Measurements from ENCODE around the gene ERICH6B.

ERICH6B gene

DNA sequence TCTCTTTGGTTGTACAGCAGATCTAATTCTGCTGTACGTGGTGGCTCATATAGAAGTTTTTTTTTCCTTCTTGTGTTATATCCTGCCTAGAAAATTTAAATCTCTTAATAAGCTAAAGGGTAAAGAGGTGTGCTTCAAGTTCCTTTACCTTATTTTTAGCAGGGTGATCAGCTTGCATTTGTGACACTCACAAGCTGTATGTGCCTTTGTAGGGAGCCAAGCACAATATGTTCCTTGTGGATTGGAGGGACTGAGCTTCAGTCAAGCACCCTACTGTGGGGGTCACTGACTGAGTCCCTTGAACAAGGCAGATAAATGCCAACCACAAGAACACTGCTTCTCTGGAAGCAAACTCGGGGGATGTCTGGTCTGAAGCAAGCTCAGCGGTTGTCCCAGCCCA, 12.6 kb upstream of the ERICH6B start:
- H3K9me3 ChIP-seq (ENCODE audit: low read length): no peaks in the 10 kb centered on the region
- no peak overlapping the region for H3K9ac ChIP-seq (ENCODE audit: low read length)
- no peaks in the 10 kb centered on the region for H3K4me1 ChIP-seq (ENCODE audit: insufficient read depth, low read length)
- no peaks in the 10 kb centered on the region for H3K36me3 ChIP-seq (ENCODE audit: insufficient read depth, low read length)
- H3K27ac ChIP-seq (ENCODE audit: low read depth, low read length): no peak overlapping the region
- H3K27me3 ChIP-seq (ENCODE audit: control insufficient read depth in 1 of 2, insufficient read depth in 2 of 2, low read length in 2 of 2): no peaks in the 10 kb centered on the region
- H3K4me3 ChIP-seq (ENCODE audit: low read depth in 1 of 2, low read length in 2 of 2): no peak overlapping the region

DNA sequence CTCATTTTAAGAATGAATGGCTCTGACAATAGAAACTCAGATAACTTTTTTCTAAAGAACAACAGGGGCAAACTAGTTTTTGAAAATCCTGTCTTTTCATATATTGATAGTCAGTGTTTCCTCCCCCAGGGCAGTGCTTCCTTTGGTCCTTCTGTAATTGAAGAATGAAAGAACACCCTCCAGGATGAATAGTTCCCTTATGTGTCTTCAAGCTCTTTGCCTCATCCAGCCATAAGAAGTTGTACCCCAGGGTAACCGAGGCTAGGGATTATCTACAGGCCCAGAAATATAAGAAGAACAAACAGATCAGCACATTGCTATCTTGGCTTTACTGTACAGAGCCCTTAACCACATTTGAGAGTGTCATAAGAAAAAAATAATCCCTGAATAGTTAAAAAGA, 12.1 kb upstream of the ERICH6B start:
- Histone ChIP-seq H3K9ac (ENCODE audit: low read length) (no peak overlapping the region), H3K36me3 (ENCODE audit: insufficient read depth, low read length) (no peaks in the 10 kb centered on the region), H3K4me3 (ENCODE audit: low read depth in 1 of 2, low read length in 2 of 2) (no peak overlapping the region), H3K27ac (ENCODE audit: low read depth, low read length) (no peak overlapping the region), H3K4me1 (ENCODE audit: insufficient read depth, low read length) (no peaks in the 10 kb centered on the region), H3K27me3 (ENCODE audit: control insufficient read depth in 1 of 2, insufficient read depth in 2 of 2, low read length in 2 of 2) (no peaks in the 10 kb centered on the region), H3K9me3 (ENCODE audit: low read length) (no peaks in the 10 kb centered on the region)

DNA sequence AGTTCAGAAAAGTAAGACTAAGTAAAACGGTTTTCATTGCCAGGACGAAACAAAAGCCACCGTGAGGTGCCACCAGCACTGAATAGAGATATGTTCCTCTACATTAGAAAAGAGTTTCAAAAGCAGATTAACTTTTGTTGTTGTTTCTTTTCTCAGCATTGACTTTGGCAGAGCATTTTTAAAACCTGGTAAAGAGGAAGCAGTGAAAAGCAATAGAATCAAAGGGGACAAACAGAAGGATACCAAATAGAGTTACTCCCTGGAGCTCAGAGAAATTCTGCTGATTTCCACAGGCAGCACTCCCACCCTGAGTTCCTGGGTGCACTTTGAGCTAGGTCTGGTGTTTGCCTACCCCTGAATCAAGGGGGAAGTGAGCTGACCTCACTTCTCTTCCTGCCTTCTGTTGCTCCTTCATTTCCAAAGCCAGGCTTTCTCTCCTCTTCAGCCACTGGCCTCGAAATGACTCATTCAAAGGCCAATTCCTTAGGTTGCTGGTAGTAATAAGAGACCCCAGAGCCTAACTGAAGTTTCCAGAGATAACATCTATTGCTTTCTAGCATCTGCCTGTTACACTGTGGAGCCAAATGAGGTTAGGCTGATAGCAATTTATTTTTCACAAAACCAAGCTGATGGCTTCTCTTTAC, 11.3 kb upstream of the ERICH6B start:
- Histone ChIP-seq H3K4me3 (ENCODE audit: low read depth in 1 of 2, low read length in 2 of 2) (no peak overlapping the region), H3K36me3 (ENCODE audit: insufficient read depth, low read length) (no peaks in the 10 kb centered on the region), H3K9ac (ENCODE audit: low read length) (no peak overlapping the region), H3K27ac (ENCODE audit: low read depth, low read length) (no peak overlapping the region), H3K27me3 (ENCODE audit: control insufficient read depth in 1 of 2, insufficient read depth in 2 of 2, low read length in 2 of 2) (no peaks in the 10 kb centered on the region), H3K9me3 (ENCODE audit: low read length) (no peaks in the 10 kb centered on the region), H3K4me1 (ENCODE audit: insufficient read depth, low read length) (no peaks in the 10 kb centered on the region)

DNA sequence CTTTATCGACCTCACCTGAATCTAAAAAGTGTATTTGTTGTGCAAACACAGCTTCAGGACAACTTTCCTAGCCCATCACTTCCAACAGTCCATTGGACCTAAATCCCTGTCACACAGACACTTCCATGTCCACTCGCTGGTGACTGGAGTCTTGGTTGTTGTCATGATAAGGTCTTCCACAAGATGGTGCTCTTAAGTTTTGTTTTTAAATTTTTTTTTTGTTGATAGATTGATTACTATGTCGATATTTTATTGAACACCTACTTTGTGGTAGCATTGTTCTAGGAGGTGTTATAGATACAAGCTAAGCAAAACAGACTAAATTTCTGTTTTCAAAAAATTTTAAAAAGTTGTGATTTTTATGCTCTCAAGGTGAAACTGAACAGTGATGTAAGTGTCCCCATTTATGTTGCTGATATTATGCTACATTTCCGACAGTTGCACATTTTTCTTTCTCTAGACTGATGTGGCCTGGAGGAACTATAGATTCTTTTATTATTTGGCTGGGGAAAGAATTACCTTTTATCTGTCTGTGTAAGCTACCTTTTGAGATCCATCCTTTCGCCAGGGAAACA, 8.1 kb upstream of the ERICH6B start:
- Histone ChIP-seq H3K4me3 (ENCODE audit: low read depth in 1 of 2, low read length in 2 of 2) (no peak overlapping the region), H3K9ac (ENCODE audit: low read length) (no peak overlapping the region), H3K9me3 (ENCODE audit: low read length) (no peaks in the 10 kb centered on the region), H3K4me1 (ENCODE audit: insufficient read depth, low read length) (no peaks in the 10 kb centered on the region), H3K36me3 (ENCODE audit: insufficient read depth, low read length) (no peaks in the 10 kb centered on the region), H3K27me3 (ENCODE audit: control insufficient read depth in 1 of 2, insufficient read depth in 2 of 2, low read length in 2 of 2) (peaks cover 0 to 4% of the 10 kb centered on the region in 2 donors), H3K27ac (ENCODE audit: low read depth, low read length) (no peak overlapping the region)

DNA sequence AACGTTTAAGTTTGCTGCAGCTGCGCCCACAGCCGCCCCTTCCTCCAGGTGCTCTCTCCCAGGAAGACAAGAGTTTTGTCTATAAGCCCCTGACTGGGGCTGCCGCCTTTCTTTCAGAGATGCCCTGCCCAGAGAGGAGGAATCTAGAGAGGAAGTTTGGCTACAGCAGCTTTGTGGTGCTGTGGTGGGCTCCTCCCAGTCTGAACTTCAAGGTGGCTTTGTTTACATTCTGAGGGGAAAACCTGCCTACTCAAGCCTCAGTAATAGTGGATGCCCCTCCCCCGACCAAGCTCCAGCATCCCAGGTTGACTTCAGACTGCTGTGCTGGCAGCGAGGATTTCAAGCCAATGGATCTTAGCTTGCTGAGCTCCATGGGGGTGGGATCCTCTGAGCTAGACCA, 6.4 kb upstream of the ERICH6B start:
- Histone ChIP-seq H3K9ac (ENCODE audit: low read length) (no peak overlapping the region), H3K36me3 (ENCODE audit: insufficient read depth, low read length) (no peaks in the 10 kb centered on the region), H3K27me3 (ENCODE audit: control insufficient read depth in 1 of 2, insufficient read depth in 2 of 2, low read length in 2 of 2) (peaks cover 0 to 4% of the 10 kb centered on the region in 2 donors), H3K4me1 (ENCODE audit: insufficient read depth, low read length) (no peaks in the 10 kb centered on the region), H3K9me3 (ENCODE audit: low read length) (no peaks in the 10 kb centered on the region), H3K27ac (ENCODE audit: low read depth, low read length) (no peak overlapping the region), H3K4me3 (ENCODE audit: low read depth in 1 of 2, low read length in 2 of 2) (no peak overlapping the region)

DNA sequence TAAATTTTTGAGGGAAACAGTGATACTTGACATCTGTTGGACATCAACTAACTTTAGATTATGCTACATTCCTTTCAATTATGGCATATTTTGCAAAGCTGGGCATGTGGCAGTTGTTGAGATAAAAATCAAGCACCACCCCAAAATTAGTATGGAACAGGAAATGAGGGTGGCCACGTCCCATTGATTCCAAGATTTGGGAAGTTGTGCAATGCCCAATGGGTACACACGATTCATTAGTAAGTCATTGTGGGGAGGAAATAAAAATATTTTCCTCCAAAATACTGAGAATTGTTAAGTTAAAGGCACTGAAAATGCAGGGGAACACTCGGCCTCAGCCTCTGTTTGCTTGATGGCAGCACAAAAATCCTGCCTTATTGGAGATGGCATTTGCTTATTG, 7.6 kb downstream of the ERICH6B start:
- H3K4me3 ChIP-seq (ENCODE audit: low read depth in 1 of 2, low read length in 2 of 2): no peak overlapping the region
- no peaks in the 10 kb centered on the region for H3K36me3 ChIP-seq (ENCODE audit: insufficient read depth, low read length)
- no peaks in the 10 kb centered on the region for H3K4me1 ChIP-seq (ENCODE audit: insufficient read depth, low read length)
- H3K9ac ChIP-seq (ENCODE audit: low read length): no peak overlapping the region
- H3K27me3 ChIP-seq (ENCODE audit: control insufficient read depth in 1 of 2, insufficient read depth in 2 of 2, low read length in 2 of 2): no peaks in the 10 kb centered on the region
- H3K9me3 ChIP-seq (ENCODE audit: low read length): no peaks in the 10 kb centered on the region
- H3K27ac ChIP-seq (ENCODE audit: low read depth, low read length): no peak overlapping the region

DNA sequence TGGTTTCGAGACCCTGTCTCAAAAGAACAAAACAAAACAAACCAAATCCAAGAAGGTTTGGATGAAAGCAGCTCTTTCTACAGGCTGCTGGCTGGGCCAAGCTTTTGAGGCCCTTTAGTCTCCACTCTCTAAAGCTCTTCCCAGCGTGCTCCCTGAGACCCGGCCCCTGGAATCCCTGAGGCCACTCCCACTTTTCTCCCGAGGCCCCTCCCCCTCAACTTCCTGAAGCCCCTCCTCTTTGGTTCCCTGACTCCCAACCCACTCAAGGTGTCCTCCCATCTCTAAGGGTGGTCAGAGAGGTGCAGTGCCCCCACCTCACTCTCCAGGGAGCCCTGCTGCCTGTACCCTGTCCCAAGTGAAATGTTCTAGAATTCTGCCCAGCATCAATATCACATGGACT, 10.6 kb downstream of the ERICH6B start:
- Histone ChIP-seq H3K27ac (ENCODE audit: low read depth, low read length) (no peak overlapping the region), H3K9ac (ENCODE audit: low read length) (no peak overlapping the region), H3K9me3 (ENCODE audit: low read length) (no peaks in the 10 kb centered on the region), H3K4me3 (ENCODE audit: low read depth in 1 of 2, low read length in 2 of 2) (no peak overlapping the region), H3K27me3 (ENCODE audit: control insufficient read depth in 1 of 2, insufficient read depth in 2 of 2, low read length in 2 of 2) (no peaks in the 10 kb centered on the region), H3K4me1 (ENCODE audit: insufficient read depth, low read length) (no peaks in the 10 kb centered on the region), H3K36me3 (ENCODE audit: insufficient read depth, low read length) (no peaks in the 10 kb centered on the region)

DNA sequence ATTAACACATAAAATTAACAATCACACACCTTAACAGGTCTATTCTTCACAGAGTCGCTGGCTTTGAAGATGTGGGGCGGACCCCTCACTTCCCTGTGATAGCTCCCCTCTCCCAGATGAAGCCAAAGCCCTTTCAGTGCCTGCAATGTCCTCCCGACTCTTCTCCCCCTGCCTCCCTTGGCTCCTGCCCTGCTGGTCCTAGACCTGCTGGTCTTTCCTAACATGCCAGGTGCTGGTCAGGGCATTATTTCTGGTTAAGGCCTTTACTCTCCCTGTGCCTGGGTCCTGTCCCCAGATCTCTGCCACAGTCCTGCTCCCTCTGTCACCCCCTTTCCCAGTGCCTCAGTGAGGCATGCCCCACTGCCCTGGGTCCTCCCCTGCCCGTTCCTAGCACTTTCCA, 12.2 kb downstream of the ERICH6B start:
- no peaks in the 10 kb centered on the region for H3K9me3 ChIP-seq (ENCODE audit: low read length)
- H3K9ac ChIP-seq (ENCODE audit: low read length): no peak overlapping the region
- no peaks in the 10 kb centered on the region for H3K27me3 ChIP-seq (ENCODE audit: control insufficient read depth in 1 of 2, insufficient read depth in 2 of 2, low read length in 2 of 2)
- no peaks in the 10 kb centered on the region for H3K36me3 ChIP-seq (ENCODE audit: insufficient read depth, low read length)
- H3K27ac ChIP-seq (ENCODE audit: low read depth, low read length): no peak overlapping the region
- H3K4me3 ChIP-seq (ENCODE audit: low read depth in 1 of 2, low read length in 2 of 2): no peak overlapping the region
- H3K4me1 ChIP-seq (ENCODE audit: insufficient read depth, low read length): no peaks in the 10 kb centered on the region

DNA sequence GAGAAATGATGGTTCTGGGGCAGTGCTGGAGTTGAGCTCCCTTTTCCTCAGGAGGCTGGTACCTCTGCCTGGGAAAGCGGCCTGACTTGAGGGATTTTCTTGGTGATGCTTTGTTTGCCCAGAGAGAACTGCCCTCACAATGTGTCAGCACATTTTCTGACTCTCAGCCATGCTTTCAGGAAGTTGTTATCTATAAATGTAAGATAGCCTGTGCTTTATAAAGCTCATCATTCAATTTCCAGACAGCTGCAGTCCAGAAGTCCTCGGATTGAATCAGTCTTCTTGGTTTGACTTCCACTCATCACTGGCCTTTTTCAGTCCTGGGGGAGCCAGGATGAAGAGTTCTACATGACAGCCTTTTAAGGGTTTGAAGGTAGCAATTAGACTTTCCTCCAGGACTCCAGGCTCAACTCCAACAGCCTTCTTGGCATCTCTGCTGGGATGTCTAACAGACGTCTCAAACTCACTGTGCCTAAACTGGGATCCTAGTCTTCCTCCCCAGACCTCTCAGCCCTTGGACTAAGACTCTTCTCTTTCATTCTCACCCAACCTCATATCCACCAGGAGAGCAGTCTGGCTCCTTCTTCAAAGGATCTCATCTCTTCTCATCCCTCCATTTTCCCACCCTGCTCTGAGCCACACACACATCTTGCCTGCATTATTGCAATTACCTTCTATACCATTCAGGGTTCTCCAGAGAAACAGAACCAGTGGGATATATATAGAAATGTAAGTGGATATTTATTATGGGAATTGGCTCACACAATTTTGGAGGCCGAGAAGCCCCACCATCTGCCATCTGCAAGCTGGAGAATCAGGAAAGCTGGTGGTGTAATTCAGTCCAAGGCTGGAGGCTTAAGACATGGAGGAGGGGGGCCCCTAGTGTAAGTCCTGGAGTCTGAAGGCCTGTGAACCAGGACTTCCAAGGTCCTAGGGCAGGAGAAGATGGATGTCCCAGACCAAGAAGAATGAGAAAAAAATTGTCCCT, 13.1 kb downstream of the ERICH6B start:
- H3K9me3 ChIP-seq (ENCODE audit: low read length): no peaks in the 10 kb centered on the region
- no peaks in the 10 kb centered on the region for H3K36me3 ChIP-seq (ENCODE audit: insufficient read depth, low read length)
- no peak overlapping the region for H3K4me3 ChIP-seq (ENCODE audit: low read depth in 1 of 2, low read length in 2 of 2)
- H3K27ac ChIP-seq (ENCODE audit: low read depth, low read length): no peak overlapping the region
- no peak overlapping the region for H3K9ac ChIP-seq (ENCODE audit: low read length)
- no peaks in the 10 kb centered on the region for H3K4me1 ChIP-seq (ENCODE audit: insufficient read depth, low read length)
- no peaks in the 10 kb centered on the region for H3K27me3 ChIP-seq (ENCODE audit: control insufficient read depth in 1 of 2, insufficient read depth in 2 of 2, low read length in 2 of 2)

DNA sequence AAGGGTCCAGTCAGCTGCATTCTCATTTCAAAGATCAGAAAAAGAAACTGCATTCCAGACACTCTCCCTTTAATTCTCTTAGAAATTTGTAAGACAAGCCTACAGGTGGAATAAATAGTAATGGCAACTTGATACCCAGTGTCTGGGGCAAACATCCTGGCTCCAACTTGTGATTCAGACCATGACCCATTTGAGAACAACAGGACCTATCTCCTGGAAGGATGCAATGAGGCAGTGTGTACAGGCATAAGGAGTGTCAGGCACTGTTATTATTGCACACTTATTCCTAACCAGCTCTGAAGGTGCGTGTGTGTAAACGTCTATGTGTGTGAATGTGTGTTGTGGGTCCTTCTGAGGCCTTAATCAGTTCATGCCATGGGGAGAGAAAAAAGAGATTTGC, 13.9 kb downstream of the ERICH6B start:
- Histone ChIP-seq H3K27ac (ENCODE audit: low read depth, low read length) (no peak overlapping the region), H3K27me3 (ENCODE audit: control insufficient read depth in 1 of 2, insufficient read depth in 2 of 2, low read length in 2 of 2) (no peaks in the 10 kb centered on the region), H3K9me3 (ENCODE audit: low read length) (no peaks in the 10 kb centered on the region), H3K36me3 (ENCODE audit: insufficient read depth, low read length) (no peaks in the 10 kb centered on the region), H3K9ac (ENCODE audit: low read length) (no peak overlapping the region), H3K4me3 (ENCODE audit: low read depth in 1 of 2, low read length in 2 of 2) (no peak overlapping the region), H3K4me1 (ENCODE audit: insufficient read depth, low read length) (no peaks in the 10 kb centered on the region)

DNA sequence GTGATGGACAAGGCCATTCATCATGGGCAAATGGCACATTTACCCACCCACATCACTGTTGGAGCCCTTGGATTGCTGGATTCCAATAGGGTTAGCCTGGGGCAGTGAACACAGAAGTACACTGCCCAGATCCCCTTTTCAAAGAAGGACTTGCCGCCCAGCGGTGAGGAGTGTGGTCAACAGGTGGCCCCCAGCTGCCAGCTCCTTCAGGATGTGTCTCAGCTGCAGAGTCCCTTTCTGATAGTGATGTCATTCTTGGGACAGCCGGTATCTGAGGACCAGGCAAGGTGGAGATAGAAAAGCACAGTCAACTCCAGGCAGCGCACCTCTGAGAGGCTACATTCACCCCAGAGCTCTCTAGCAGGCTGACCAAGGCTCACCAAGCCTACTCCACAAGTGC, 16.9 kb downstream of the ERICH6B start:
- no peaks in the 10 kb centered on the region for H3K9me3 ChIP-seq (ENCODE audit: low read length)
- no peaks in the 10 kb centered on the region for H3K4me1 ChIP-seq (ENCODE audit: insufficient read depth, low read length)
- no peaks in the 10 kb centered on the region for H3K27me3 ChIP-seq (ENCODE audit: control insufficient read depth in 1 of 2, insufficient read depth in 2 of 2, low read length in 2 of 2)
- no peaks in the 10 kb centered on the region for H3K36me3 ChIP-seq (ENCODE audit: insufficient read depth, low read length)
- no peak overlapping the region for H3K9ac ChIP-seq (ENCODE audit: low read length)
- no peak overlapping the region for H3K27ac ChIP-seq (ENCODE audit: low read depth, low read length)
- no peak overlapping the region for H3K4me3 ChIP-seq (ENCODE audit: low read depth in 1 of 2, low read length in 2 of 2)
